Psoas muscle (tissue), 8 donors: Measurements from ENCODE around the gene FBXL20. TPM values are rescaled to one million over a fixed set of nuclear protein-coding genes. Genes with fewer than 3 reads are reported as not detected.

Experiments
- ATAC-seq, 4 donors: fragments of 200-7000 bp; cut with Tn5 transposase; one replicate each; pipeline ENCODE4 v1.9.1; 2020; ENCODE audit warnings: moderate library complexity in 3 of 4, mild to moderate bottlenecking in 2 of 4
- DNase-seq, 2 donors: peaks; one replicate each; pipeline ENCODE4 v3.0.0-alpha.2; 2020
- H3K27ac ChIP-seq: fragments of 200-600 bp; one replicate; pipeline ENCODE4 v1.8.0; 2022
- H3K27me3 ChIP-seq, 3 donors: fragments of 200-600 bp in 1 of 3; one replicate each; pipeline versions ENCODE4 v1.6.1 to v1.8.0; 2013 to 2022; ENCODE audit warnings: low read length in 2 of 3, mild to moderate bottlenecking in 2 of 3, moderate library complexity in 1 of 3; ENCODE audit not compliant: insufficient read depth in 3 of 3
- H3K36me3 ChIP-seq, 2 donors: fragments of 200-600 bp in 1 of 2; one replicate each; pipeline versions ENCODE4 v1.6.1 to v1.8.0; 2013 to 2022; ENCODE audit warnings: low read depth in 1 of 2, mild to moderate bottlenecking in 1 of 2, moderate library complexity in 1 of 2; ENCODE audit not compliant: insufficient read depth in 1 of 2
- H3K4me1 ChIP-seq: fragments of 200-600 bp; one replicate; pipeline ENCODE4 v1.8.0; 2022
- H3K4me3 ChIP-seq: fragments of 200-600 bp; one replicate; pipeline ENCODE4 v1.8.0; 2022; ENCODE audit warnings: mild to moderate bottlenecking
- H3K9me3 ChIP-seq: fragments of 200-600 bp; one replicate; pipeline ENCODE4 v1.8.0; 2022
- WGBS, 3 donors: extraction: QIAGEN DNeasy Blood & Tissue Kit; methylation state at CpG; one replicate each; pipeline versions ENCODE4 v1.1.6 to v1.1.7; 2013; 5-methylcytosine and 5-hydroxymethylcytosine counted together
- intact Hi-C, 2 donors: fragments of 100-400 bp; cut with DNase I; formaldehyde crosslinking; loops; one replicate each; pipeline versions ENCODE4 v1.11.0 to v1.14.2; 2022
- polyA plus RNA-seq, 3 donors: library from polyadenylated mRNA; stranded (reverse); fragments of 200-250 nt; gene quantifications; one replicate each; pipeline ENCODE4 v1.2.3, GENCODE V29; 2013
- total RNA-seq, 4 donors: library from RNA; stranded (reverse); fragmentation: NEBNext Ultra II Directional in 2 of 4; extraction: Animal tissue kit (Norgen Biotek cat#: 25700) in 2 of 4; gene quantifications; one replicate each; pipeline versions ENCODE4 v1.2.1 to v1.2.4, GENCODE V29; 2021 to 2023
- TF ChIP-seq, protein P1 (sequence below): fragments of 200-600 bp; IDR thresholded peaks from one replicate; pipeline ENCODE4 v1.8.0; 2022; ENCODE audit warnings: antibody characterized with exemption
- donor health status: healthy with polysubstance abuse.
- donor health status: DM: no; HTN: no; CAD: no; lungs with moderate emphysema.
- donor health status: Bipolar disorder and iron deficiency.
- donor health status: healthy.
- donor health status: DM: yes; HTN: yes; CAD: no.
- donor health status: DM: no; HTN: no; CAD: no.
- donor health status: DM: no; HTN: no; CAD: no.
- donor health status: DM: yes; HTN: yes; CAD: no.

FBXL20 gene
- total and polyA plus RNA-seq, 7 donors: 0.89 to 8.7 (median 8.0) TPM

GRCh38 chr17:39361064-39361463 is 40.4 kb downstream of the FBXL20 start:
- no peaks in the 10 kb centered on the region for H3K36me3 ChIP-seq
- H3K27me3 ChIP-seq: no peaks in the 10 kb centered on the region
- H3K9me3 ChIP-seq: no peaks in the 10 kb centered on the region
- intact Hi-C loops: no loop called here
- TF ChIP-seq, protein P1, sequence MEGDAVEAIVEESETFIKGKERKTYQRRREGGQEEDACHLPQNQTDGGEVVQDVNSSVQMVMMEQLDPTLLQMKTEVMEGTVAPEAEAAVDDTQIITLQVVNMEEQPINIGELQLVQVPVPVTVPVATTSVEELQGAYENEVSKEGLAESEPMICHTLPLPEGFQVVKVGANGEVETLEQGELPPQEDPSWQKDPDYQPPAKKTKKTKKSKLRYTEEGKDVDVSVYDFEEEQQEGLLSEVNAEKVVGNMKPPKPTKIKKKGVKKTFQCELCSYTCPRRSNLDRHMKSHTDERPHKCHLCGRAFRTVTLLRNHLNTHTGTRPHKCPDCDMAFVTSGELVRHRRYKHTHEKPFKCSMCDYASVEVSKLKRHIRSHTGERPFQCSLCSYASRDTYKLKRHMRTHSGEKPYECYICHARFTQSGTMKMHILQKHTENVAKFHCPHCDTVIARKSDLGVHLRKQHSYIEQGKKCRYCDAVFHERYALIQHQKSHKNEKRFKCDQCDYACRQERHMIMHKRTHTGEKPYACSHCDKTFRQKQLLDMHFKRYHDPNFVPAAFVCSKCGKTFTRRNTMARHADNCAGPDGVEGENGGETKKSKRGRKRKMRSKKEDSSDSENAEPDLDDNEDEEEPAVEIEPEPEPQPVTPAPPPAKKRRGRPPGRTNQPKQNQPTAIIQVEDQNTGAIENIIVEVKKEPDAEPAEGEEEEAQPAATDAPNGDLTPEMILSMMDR: no peak
- H3K4me1 ChIP-seq: peaks cover 36% of the 10 kb centered on the region
- DNase-seq: no peak
- WGBS, 3 donors: 88 to 96% (median 96%) methylated on average over 1 of the region's 1 CpG
- no peak overlapping the region for H3K4me3 ChIP-seq
- no peak overlapping the region for H3K27ac ChIP-seq
- ATAC-seq: no peak

- no peaks in the 10 kb centered on the region for H3K9me3 ChIP-seq
- TF ChIP-seq, protein P1: no peak
- H3K27ac ChIP-seq: no peak overlapping the region
- peak in 3 of 4 donors; percentile 51 to 64 (median 54) for ATAC-seq
- no peaks in the 10 kb centered on the region for H3K27me3 ChIP-seq
- H3K36me3 ChIP-seq: no peaks in the 10 kb centered on the region
- H3K4me1 ChIP-seq: peaks cover 31% of the 10 kb centered on the region
- H3K4me3 ChIP-seq: no peak overlapping the region
- intact Hi-C loops: no loop called here
- no peak for DNase-seq
- WGBS, 3 donors: 50 to 75% (median 61%) methylated on average over 3 of the region's 3 CpGs
Observed at GRCh38 chr17:39360537-39360936, 40.9 kb downstream of the FBXL20 start.

GRCh38 chr17:39359994-39360393 is 41.4 kb downstream of the FBXL20 start:
- no peak overlapping the region for H3K4me3 ChIP-seq
- ATAC-seq: no peak
- no peaks in the 10 kb centered on the region for H3K9me3 ChIP-seq
- TF ChIP-seq, protein P1: no peak
- intact Hi-C loops: no loop called here
- no peaks in the 10 kb centered on the region for H3K36me3 ChIP-seq
- WGBS, 3 donors: 73 to 92% (median 86%) methylated on average over 1 of the region's 1 CpG
- H3K4me1 ChIP-seq: peaks cover 27% of the 10 kb centered on the region
- no peaks in the 10 kb centered on the region for H3K27me3 ChIP-seq
- H3K27ac ChIP-seq: no peak overlapping the region
- DNase-seq: no peak

DNA sequence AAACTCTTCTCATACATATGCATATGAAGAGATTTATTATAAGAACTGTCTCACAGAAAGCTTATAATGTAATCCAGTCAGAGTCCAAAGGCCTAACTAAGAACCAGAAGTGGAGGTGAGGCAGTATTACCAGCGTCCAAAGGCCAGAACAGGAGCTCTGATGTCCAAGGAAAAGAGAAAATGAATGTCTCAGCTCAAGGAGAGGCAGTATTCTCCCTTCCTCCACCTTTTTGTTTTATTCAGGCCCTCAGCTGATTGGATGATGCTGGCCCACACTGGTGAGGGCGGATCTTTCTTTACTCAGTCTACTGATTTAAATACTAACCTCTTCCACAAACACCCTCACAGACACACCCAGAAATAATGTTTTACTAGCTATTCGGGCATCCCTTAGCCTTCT is 43.4 kb downstream of the FBXL20 start:
- no peak for ATAC-seq
- Histone ChIP-seq H3K4me3 (no peak overlapping the region), H3K27me3 (no peaks in the 10 kb centered on the region), H3K36me3 (no peaks in the 10 kb centered on the region), H3K4me1 (peaks cover 33% of the 10 kb centered on the region), H3K27ac (no peak overlapping the region), H3K9me3 (no peaks in the 10 kb centered on the region)
- TF ChIP-seq, protein P1: no peak
- WGBS, 3 donors: 65 to 89% (median 78%) methylated on average over 3 of the region's 3 CpGs
- DNase-seq: no peak
- intact Hi-C loops: no loop called here

GRCh38 chr17:39357488-39357887 is 43.9 kb downstream of the FBXL20 start:
- no peak for DNase-seq
- no peak overlapping the region for H3K27ac ChIP-seq
- no peak for ATAC-seq
- TF ChIP-seq, protein P1: no peak
- no peaks in the 10 kb centered on the region for H3K9me3 ChIP-seq
- H3K4me3 ChIP-seq: no peak overlapping the region
- no peaks in the 10 kb centered on the region for H3K36me3 ChIP-seq
- no peaks in the 10 kb centered on the region for H3K27me3 ChIP-seq
- peaks cover 33% of the 10 kb centered on the region for H3K4me1 ChIP-seq
- WGBS, 3 donors: 86 to 93% (median 86%) methylated on average over 8 of the region's 8 CpGs
- intact Hi-C loops: no loop called here
